ENCODE data around the gene SQOR.

Gene SQOR

GRCh38 chr15:45586601-45587094 is 48.2 kb upstream of the SQOR start:
- Histone ChIP-seq H3K4me3 (replicated peaks; ENCODE audit: insufficient read depth, low read length) (peak overlapping the region; percentile 93), H3K27ac (replicated peaks) (peak overlapping the region; percentile 97), H3K27me3 (ENCODE audit: insufficient read depth, poor library complexity, severe bottlenecking) (no peaks in the 10 kb centered on the region)
- no peak for DNase-seq (ENCODE audit: low read depth in 1 of 2, low spot score in 1 of 2)
- TF ChIP-seq CTCF (IDR thresholded peaks at IDR 0.05; ENCODE audit: insufficient read depth, low read length), result no peak
- no peak for TF ChIP-seq GABPA (IDR thresholded peaks at IDR 0.05; ENCODE audit: low read depth)
- no peak for TF ChIP-seq POLR2AphosphoS5 (IDR thresholded peaks at IDR 0.05; ENCODE audit: low read depth)
- no peak for TF ChIP-seq REST (IDR thresholded peaks at IDR 0.05; ENCODE audit: insufficient replicate concordance, low read depth)
- TF ChIP-seq SPI1 (IDR thresholded peaks at IDR 0.05; ENCODE audit: borderline replicate concordance, low read depth), result no peak

- Histone ChIP-seq H3K27ac (replicated peaks) (peak within 1 kb of the TSS; percentile 97), H3K4me3 (replicated peaks; ENCODE audit: insufficient read depth, low read length) (peak within 1 kb of the TSS; percentile 93), H3K27me3 (ENCODE audit: insufficient read depth, poor library complexity, severe bottlenecking) (no peaks in the 10 kb centered on the region)
- DNase-seq (ENCODE audit: low read depth in 1 of 2, low spot score in 1 of 2), result peak; percentile 89 to 91
- TF ChIP-seq POLR2AphosphoS5 (IDR thresholded peaks at IDR 0.05; ENCODE audit: low read depth) (peak; percentile 96), SPI1 (IDR thresholded peaks at IDR 0.05; ENCODE audit: borderline replicate concordance, low read depth) (peak; percentile 89), CTCF (IDR thresholded peaks at IDR 0.05; ENCODE audit: insufficient read depth, low read length) (no peak), GABPA (IDR thresholded peaks at IDR 0.05; ENCODE audit: low read depth) (peak; percentile 91), REST (IDR thresholded peaks at IDR 0.05; ENCODE audit: insufficient replicate concordance, low read depth) (peak; percentile 73)
Measured at GRCh38 chr15:45587095-45587862, 47.5 kb upstream of the SQOR start, which contains the start of gene BLOC1S6. TSS of gene BLOC1S6 (plus strand) at chr15:45587379. CDS start at chr15:45587444, 65 bp downstream.

- TF ChIP-seq GABPA (IDR thresholded peaks at IDR 0.05; ENCODE audit: low read depth) (no peak), SPI1 (IDR thresholded peaks at IDR 0.05; ENCODE audit: borderline replicate concordance, low read depth) (no peak), POLR2AphosphoS5 (IDR thresholded peaks at IDR 0.05; ENCODE audit: low read depth) (no peak), REST (IDR thresholded peaks at IDR 0.05; ENCODE audit: insufficient replicate concordance, low read depth) (no peak), CTCF (IDR thresholded peaks at IDR 0.05; ENCODE audit: insufficient read depth, low read length) (no peak)
- no peaks in the 10 kb centered on the region for H3K27me3 ChIP-seq (ENCODE audit: insufficient read depth, poor library complexity, severe bottlenecking)
- H3K27ac ChIP-seq (replicated peaks), result peak overlapping the region; percentile 97
- peak overlapping the region; percentile 93 for H3K4me3 ChIP-seq (replicated peaks; ENCODE audit: insufficient read depth, low read length)
- no peak for DNase-seq (ENCODE audit: low read depth in 1 of 2, low spot score in 1 of 2)
Measured at GRCh38 chr15:45587863-45588170, 47.0 kb upstream of the SQOR start.
